IMR-90 (cell line): ENCODE data around the gene ANKRD37. TPM values are rescaled to one million over a fixed set of nuclear protein-coding genes. Genes with fewer than 3 reads are reported as not detected.

Experiments used
- ATAC-seq: fragments of 200-7000 bp; cut with Tn5 transposase; 2 replicates; pipeline ENCODE4 v1.9.1; 2020; ENCODE audit warnings: low read depth, mild to moderate bottlenecking, moderate library complexity
- BruUV-seq: library from RNA; stranded (reverse); fragments of 400-500 nt; replicated peaks from 2 replicates; lab custom pipeline; 2021; lab: Mats Ljungman, UMichigan
- CTCF ChIA-PET: fragments of 300-600 bp; formaldehyde crosslinking; extraction: SDS; loops from one replicate; lab custom pipeline; 2021; ENCODE audit warnings: antibody characterized with exemption; lab: Yijun Ruan, JAX
- POLR2A ChIA-PET: fragments of 300-600 bp; sonication (Branson Sonifier 250); formaldehyde crosslinking; loops from one replicate; lab custom pipeline; 2022; ENCODE audit warnings: antibody characterized with exemption; ENCODE audit not compliant: unreplicated experiment; lab: Charles Lee
- DNase-seq: peaks from one replicate; pipeline ENCODE4 v3.0.0; 2013
- H2AFZ ChIP-seq: replicated peaks from 2 replicates; pipeline ENCODE3; 2013; ENCODE audit warnings: low read length, mild to moderate bottlenecking; ENCODE audit not compliant: poor library complexity
- H2AK5ac ChIP-seq: 2 replicates; pipeline ENCODE4 v1.6.1; 2013; ENCODE audit warnings: low read depth, low read length, inconsistent platforms
- H2AK9ac ChIP-seq: replicated peaks from 2 replicates; pipeline ENCODE3; 2013; ENCODE audit warnings: mild to moderate bottlenecking, low read depth, low read length, moderate library complexity; ENCODE audit not compliant: poor library complexity
- H2BK120ac ChIP-seq: 2 replicates; pipeline ENCODE4 v1.6.1; 2013; ENCODE audit warnings: low read depth, low read length, inconsistent platforms
- H2BK15ac ChIP-seq: 3 replicates; pipeline ENCODE4 v1.6.1; 2013; ENCODE audit warnings: low read depth, low read length, inconsistent platforms
- H2BK20ac ChIP-seq: 2 replicates; pipeline ENCODE4 v1.6.1; 2013; ENCODE audit warnings: low read depth, mild to moderate bottlenecking, inconsistent platforms, low read length, moderate library complexity
- H2BK5ac ChIP-seq: 2 replicates; pipeline ENCODE4 v1.6.1; 2013; ENCODE audit warnings: mild to moderate bottlenecking, low read depth, low read length, inconsistent platforms; ENCODE audit not compliant: poor library complexity, severe bottlenecking
- H3K14ac ChIP-seq: replicated peaks from 2 replicates; pipeline ENCODE4 v1.6.1; 2013; ENCODE audit warnings: low read depth, low read length, inconsistent platforms
- H3K18ac ChIP-seq: 2 replicates; pipeline ENCODE4 v1.6.1; 2013; ENCODE audit warnings: low read depth, low read length, control low read depth
- H3K23ac ChIP-seq: 2 replicates; pipeline ENCODE4 v1.6.1; 2013; ENCODE audit warnings: low read depth, low read length, inconsistent platforms
- H3K27ac ChIP-seq: 2 replicates; pipeline ENCODE4 v1.5.1; 2013; ENCODE audit warnings: mild to moderate bottlenecking, control low read depth, low read length; ENCODE audit not compliant: insufficient read depth
- H3K27me3 ChIP-seq: 2 replicates; pipeline ENCODE4 v1.6.1; 2013; ENCODE audit warnings: low read length; ENCODE audit not compliant: control insufficient read depth, insufficient read depth
- H3K36me3 ChIP-seq: 2 replicates; pipeline ENCODE4 v1.6.1; 2013; ENCODE audit warnings: low read length, mixed read lengths; ENCODE audit not compliant: control insufficient read depth, insufficient read depth
- H3K4ac ChIP-seq: 2 replicates; pipeline ENCODE4 v1.6.1; 2013; ENCODE audit warnings: low read depth, low read length, inconsistent platforms
- H3K4me1 ChIP-seq: 2 replicates; pipeline ENCODE4 v1.6.1; 2013; ENCODE audit warnings: low read length, mixed read lengths; ENCODE audit not compliant: control insufficient read depth, insufficient read depth
- H3K4me2 ChIP-seq: 2 replicates; pipeline ENCODE4 v1.6.1; 2013; ENCODE audit warnings: low read depth, mild to moderate bottlenecking, control low read depth, low read length, moderate library complexity
- H3K4me3 ChIP-seq: 2 replicates; pipeline ENCODE4 v1.5.1; 2013; ENCODE audit warnings: low read depth, mild to moderate bottlenecking, control low read depth, low read length, moderate library complexity; ENCODE audit not compliant: insufficient read depth
- H3K56ac ChIP-seq: 2 replicates; pipeline ENCODE4 v1.6.1; 2013; ENCODE audit warnings: low read length, inconsistent platforms; ENCODE audit not compliant: insufficient read depth; ENCODE audit errors: extremely low read depth
- H3K79me1 ChIP-seq, 2 experiments: 2 replicates each; pipeline ENCODE4 v1.6.1; 2013; ENCODE audit warnings: low read length in 2 of 2, inconsistent platforms in 1 of 2, low read depth in 1 of 2
- H3K9ac ChIP-seq: 2 replicates; pipeline ENCODE4 v1.6.1; 2013; ENCODE audit warnings: low read depth, low read length, control low read depth
- H3K9me1 ChIP-seq: 2 replicates; pipeline ENCODE4 v1.6.1; 2013; ENCODE audit warnings: low read length, inconsistent platforms; ENCODE audit not compliant: insufficient read depth
- H3K9me3 ChIP-seq: 2 replicates; pipeline ENCODE4 v1.6.1; 2013; ENCODE audit warnings: low read length; ENCODE audit not compliant: control insufficient read depth, insufficient read depth
- H4K20me1 ChIP-seq: 2 replicates; pipeline ENCODE4 v1.6.1; 2013; ENCODE audit warnings: low read length, inconsistent platforms; ENCODE audit not compliant: insufficient read depth
- H4K5ac ChIP-seq: 2 replicates; pipeline ENCODE4 v1.6.1; 2013; ENCODE audit warnings: mild to moderate bottlenecking, low read depth, low read length, control low read depth
- H4K8ac ChIP-seq, 2 experiments: 2 replicates each; pipeline ENCODE4 v1.6.1; 2013; ENCODE audit warnings: low read depth in 2 of 2, low read length in 2 of 2, control low read depth in 1 of 2, inconsistent platforms in 1 of 2
- H4K91ac ChIP-seq: 2 replicates; pipeline ENCODE4 v1.6.1; 2013; ENCODE audit warnings: low read depth, low read length, inconsistent platforms; ENCODE audit not compliant: insufficient read depth
- BHLHE40 ChIP-seq: fragments of 150-350 bp; IDR thresholded peaks from 2 replicates; pipeline ENCODE4 v1.6.1; 2016; ENCODE audit warnings: mild to moderate bottlenecking, low read depth, low read length
- CEBPB ChIP-seq: IDR thresholded peaks from 2 replicates; pipeline ENCODE4 v1.6.1; 2012; ENCODE audit warnings: low read depth, low read length, improper control_type of control experiment
- CHD1 ChIP-seq: IDR thresholded peaks from 2 replicates; pipeline ENCODE4 v1.6.1; 2012; ENCODE audit warnings: low read depth, low read length, improper control_type of control experiment
- CTCF ChIP-seq: conservative IDR thresholded peaks from 2 replicates; pipeline ENCODE4 v1.5.1; 2012; ENCODE audit warnings: mild to moderate bottlenecking, low read depth, low read length, improper control_type of control experiment
- FOS ChIP-seq: fragments of 150-350 bp; IDR thresholded peaks from 2 replicates; pipeline ENCODE4 v1.6.1; 2016; ENCODE audit warnings: low read depth, low read length
- MAFK ChIP-seq: IDR thresholded peaks from 2 replicates; pipeline ENCODE4 v1.6.1; 2012; ENCODE audit warnings: low read depth, low read length, improper control_type of control experiment
- MAZ ChIP-seq: IDR thresholded peaks from 2 replicates; pipeline ENCODE4 v1.6.1; 2012; ENCODE audit warnings: low read depth, mild to moderate bottlenecking, low read length, improper control_type of control experiment, moderate library complexity, borderline replicate concordance
- MXI1 ChIP-seq: IDR thresholded peaks from 2 replicates; pipeline ENCODE4 v1.6.1; 2012; ENCODE audit warnings: low read depth, mild to moderate bottlenecking, low read length, moderate library complexity, borderline replicate concordance
- NFE2L2 ChIP-seq: fragments of 150-350 bp; IDR thresholded peaks from 2 replicates; pipeline ENCODE4 v1.6.1; 2016; ENCODE audit warnings: low read depth, mild to moderate bottlenecking, low read length
- POLR2A ChIP-seq: IDR thresholded peaks from 2 replicates; pipeline ENCODE4 v1.6.1; 2012; ENCODE audit warnings: mild to moderate bottlenecking, low read depth, low read length
- RAD21 ChIP-seq: IDR thresholded peaks from 2 replicates; pipeline ENCODE4 v1.6.1; 2012; ENCODE audit warnings: low read length, improper control_type of control experiment
- RCOR1 ChIP-seq: IDR thresholded peaks from 2 replicates; pipeline ENCODE4 v1.6.1; 2012; ENCODE audit warnings: mild to moderate bottlenecking, low read length, improper control_type of control experiment; ENCODE audit not compliant: insufficient replicate concordance
- RFX5 ChIP-seq: IDR thresholded peaks from 2 replicates; pipeline ENCODE4 v1.8.0; 2012; ENCODE audit warnings: low read depth, mild to moderate bottlenecking, low read length, moderate library complexity
- SMC3 ChIP-seq: fragments of 150-350 bp; IDR thresholded peaks from 2 replicates; pipeline ENCODE4 v1.6.1; 2016; ENCODE audit warnings: low read depth, mild to moderate bottlenecking, antibody characterized with exemption, low read length, moderate library complexity
- USF2 ChIP-seq: fragments of 150-350 bp; IDR thresholded peaks from 2 replicates; pipeline ENCODE4 v1.6.1; 2017; ENCODE audit warnings: mild to moderate bottlenecking, antibody characterized with exemption, low read length, low read depth
- WGBS, 2 experiments: methylation state at CpG; one replicate each; pipeline versions ENCODE4 v1.1.5 to v1.1.7; 2013; ENCODE audit warnings: missing lambda C conversion rate in 2 of 2; ENCODE audit not compliant: insufficient read length in 1 of 2; ENCODE audit errors: extremely low coverage in 2 of 2; 5-methylcytosine and 5-hydroxymethylcytosine counted together
- dilution Hi-C: fragments of 300-500 bp; cut with HindIII; formaldehyde crosslinking; loops from one replicate; pipeline ENCODE4 v1.14.3; 2018; ENCODE audit warnings: low sequenced_read_pairs; ENCODE audit not compliant: unreplicated experiment
- in situ Hi-C: fragments of 300-500 bp; cut with MboI; formaldehyde crosslinking; loops from 3 replicates; pipeline ENCODE4 v1.14.3; 2019; ENCODE audit warnings: low sequenced_read_pairs, inconsistent platforms, mixed read lengths
- intact Hi-C: fragments of 100-400 bp; cut with micrococcal nuclease; formaldehyde crosslinking; loops from 2 replicates; pipeline ENCODE4 v1.10.0; 2022
- polyA plus RNA-seq, 3 experiments: library from polyadenylated mRNA; depleted of rRNA; stranded (reverse); fragments of >200 nt; gene quantifications; 2 replicates each; pipeline ENCODE4 v1.2.3, GENCODE V29; 2012; ENCODE audit warnings: low replicate concordance in 1 of 3
- total RNA-seq: library from RNA; depleted of rRNA; stranded (reverse); fragments of >200 nt; gene quantifications from 2 replicates; pipeline ENCODE4 v1.2.3, GENCODE V29; 2012
- TF ChIP-seq, protein P1 (sequence below): fragments of 150-350 bp; IDR thresholded peaks from 2 replicates; pipeline ENCODE4 v1.6.1; 2016; ENCODE audit warnings: low read depth, mild to moderate bottlenecking, low read length, moderate library complexity, borderline replicate concordance

The ANKRD37 gene
- total and polyA plus RNA-seq, 2 of the 4 experiments (the other 2 are of a cell fraction), result 7.1 to 8.2 TPM

GRCh38 chr4:185374027-185374426 lies 22.6 kb upstream of the ANKRD37 start:
- H2BK15ac ChIP-seq, result no peak overlapping the region
- no peak for TF ChIP-seq POLR2A
- TF ChIP-seq MAZ, result no peak
- TF ChIP-seq SMC3, result no peak
- TF ChIP-seq RAD21, result no peak
- no peak for TF ChIP-seq MAFK
- TF ChIP-seq RFX5, result no peak
- TF ChIP-seq CEBPB, result no peak
- TF ChIP-seq, protein P1, sequence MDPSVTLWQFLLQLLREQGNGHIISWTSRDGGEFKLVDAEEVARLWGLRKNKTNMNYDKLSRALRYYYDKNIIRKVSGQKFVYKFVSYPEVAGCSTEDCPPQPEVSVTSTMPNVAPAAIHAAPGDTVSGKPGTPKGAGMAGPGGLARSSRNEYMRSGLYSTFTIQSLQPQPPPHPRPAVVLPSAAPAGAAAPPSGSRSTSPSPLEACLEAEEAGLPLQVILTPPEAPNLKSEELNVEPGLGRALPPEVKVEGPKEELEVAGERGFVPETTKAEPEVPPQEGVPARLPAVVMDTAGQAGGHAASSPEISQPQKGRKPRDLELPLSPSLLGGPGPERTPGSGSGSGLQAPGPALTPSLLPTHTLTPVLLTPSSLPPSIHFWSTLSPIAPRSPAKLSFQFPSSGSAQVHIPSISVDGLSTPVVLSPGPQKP, result no peak
- TF ChIP-seq RCOR1, result no peak
- TF ChIP-seq CTCF, result no peak
- no peak for TF ChIP-seq NFE2L2
- TF ChIP-seq BHLHE40, result no peak
- no peak for TF ChIP-seq CHD1
- no peak for TF ChIP-seq MXI1
- no peak for TF ChIP-seq USF2
- no peak for TF ChIP-seq FOS
- H3K9ac ChIP-seq, result no peak overlapping the region
- BruUV-seq, result no TSS peak
- H2BK20ac ChIP-seq, result no peak overlapping the region
- H3K4me2 ChIP-seq, result no peak overlapping the region
- in situ Hi-C loops, result no loop called here
- H3K27ac ChIP-seq, result no peak overlapping the region
- no peak overlapping the region for H2BK5ac ChIP-seq
- H3K14ac ChIP-seq, result no peak overlapping the region
- intact Hi-C loops, result no loop called here
- H3K56ac ChIP-seq, result no peak overlapping the region
- no peak overlapping the region for H4K8ac ChIP-seq
- H3K23ac ChIP-seq, result no peak overlapping the region
- H3K9me1 ChIP-seq, result peaks cover 4% of the 10 kb centered on the region; the same call in 1 of the 2 replicates
- no peak overlapping the region for H3K4me3 ChIP-seq
- ATAC-seq (no peak), DNase-seq (no peak)
- H3K9me3 ChIP-seq, result no peaks in the 10 kb centered on the region
- H2BK120ac ChIP-seq, result no peak overlapping the region
- H4K5ac ChIP-seq, result no peak overlapping the region
- dilution Hi-C loops, result no loop called here
- H3K4me1 ChIP-seq, result no peaks in the 10 kb centered on the region
- H4K91ac ChIP-seq, result no peak overlapping the region
- WGBS, 2 experiments, result 93% methylated on average over 2 of the region's 7 CpGs; no CpG with 5 or more reads in 1 of the 2 experiments
- H3K36me3 ChIP-seq, result peaks cover 8% of the 10 kb centered on the region
- no peaks in the 10 kb centered on the region for H3K79me1 ChIP-seq
- no peak overlapping the region for H2AK5ac ChIP-seq
- no peak overlapping the region for H2AK9ac ChIP-seq
- H3K18ac ChIP-seq, result no peak overlapping the region
- H4K20me1 ChIP-seq, result no peaks in the 10 kb centered on the region
- no peak overlapping the region for H2AFZ ChIP-seq
- no peaks in the 10 kb centered on the region for H3K27me3 ChIP-seq
- H3K4ac ChIP-seq, result no peak overlapping the region
- ChIA-PET POLR2A (no interaction called here), CTCF (no interaction called here)
